Measurements from ENCODE around the gene ROR2. TPM values are rescaled to one million over a fixed set of nuclear protein-coding genes. Genes with fewer than 3 reads are reported as not detected.

The ROR2 gene
- total RNA-seq, 1 experiment from 2014 or later: 0.68 TPM

DNA sequence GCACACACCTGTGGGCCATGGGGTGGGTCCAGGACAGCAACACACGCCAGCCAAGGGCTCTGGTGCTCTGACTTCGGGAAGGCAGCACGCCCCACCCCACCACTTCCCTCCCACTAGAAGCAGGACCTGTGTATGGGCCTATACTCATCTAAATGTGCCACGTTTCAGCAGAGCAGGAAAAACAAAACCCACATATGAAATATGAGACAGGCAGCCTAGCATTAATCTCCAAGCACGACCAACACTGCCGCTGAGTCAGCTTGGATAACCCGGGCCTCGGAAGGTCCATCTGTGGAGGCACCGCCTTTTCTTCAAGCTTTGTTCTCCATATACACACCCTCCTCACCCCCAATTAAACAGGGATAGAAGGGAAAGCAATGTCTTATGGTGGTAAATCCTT is 203.1 kb downstream of the ROR2 start:
- Histone ChIP-seq H3K4me1 (no peaks in the 10 kb centered on the region), H3K4me3 (ENCODE audit: low read depth, low read length) (no peak overlapping the region), H3K9me3 (no peaks in the 10 kb centered on the region), H3K36me3 (ENCODE audit: control insufficient read depth, insufficient read depth, low read length) (no peaks in the 10 kb centered on the region), H3K27me3 (replicated peaks; ENCODE audit: control insufficient read depth, insufficient read depth, low read length) (no peaks in the 10 kb centered on the region)
- H3K27me3 Mint-ChIP-seq (ENCODE audit: insufficient read depth, unreplicated experiment): no peaks in the 10 kb centered on the region
- TF ChIP-seq, protein P1, sequence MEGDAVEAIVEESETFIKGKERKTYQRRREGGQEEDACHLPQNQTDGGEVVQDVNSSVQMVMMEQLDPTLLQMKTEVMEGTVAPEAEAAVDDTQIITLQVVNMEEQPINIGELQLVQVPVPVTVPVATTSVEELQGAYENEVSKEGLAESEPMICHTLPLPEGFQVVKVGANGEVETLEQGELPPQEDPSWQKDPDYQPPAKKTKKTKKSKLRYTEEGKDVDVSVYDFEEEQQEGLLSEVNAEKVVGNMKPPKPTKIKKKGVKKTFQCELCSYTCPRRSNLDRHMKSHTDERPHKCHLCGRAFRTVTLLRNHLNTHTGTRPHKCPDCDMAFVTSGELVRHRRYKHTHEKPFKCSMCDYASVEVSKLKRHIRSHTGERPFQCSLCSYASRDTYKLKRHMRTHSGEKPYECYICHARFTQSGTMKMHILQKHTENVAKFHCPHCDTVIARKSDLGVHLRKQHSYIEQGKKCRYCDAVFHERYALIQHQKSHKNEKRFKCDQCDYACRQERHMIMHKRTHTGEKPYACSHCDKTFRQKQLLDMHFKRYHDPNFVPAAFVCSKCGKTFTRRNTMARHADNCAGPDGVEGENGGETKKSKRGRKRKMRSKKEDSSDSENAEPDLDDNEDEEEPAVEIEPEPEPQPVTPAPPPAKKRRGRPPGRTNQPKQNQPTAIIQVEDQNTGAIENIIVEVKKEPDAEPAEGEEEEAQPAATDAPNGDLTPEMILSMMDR (IDR thresholded peaks at IDR 0.05; ENCODE audit: insufficient read depth in 1 of 2, low read depth in 1 of 2, low read length in 1 of 2, severe bottlenecking in 1 of 2, unreplicated experiment in 1 of 2): no peak
- intact Hi-C loops (cut with micrococcal nuclease; ENCODE audit: unreplicated experiment): no loop called here
- no peaks in the 10 kb centered on the region for H3K4me1 Mint-ChIP-seq (ENCODE audit: low read depth, unreplicated experiment)
- no peak overlapping the region for H3K27ac Mint-ChIP-seq (ENCODE audit: unreplicated experiment)
- H3K9me3 Mint-ChIP-seq (ENCODE audit: unreplicated experiment): no peaks in the 10 kb centered on the region
- CTCF ChIA-PET: no interaction called here
- no peaks in the 10 kb centered on the region for H3K36me3 Mint-ChIP-seq (ENCODE audit: insufficient read depth, unreplicated experiment)
- POLR2A ChIA-PET: no interaction called here
- DNase-seq: no peak
- no TSS peak for BruUV-seq (replicated peaks)
- H3K4me3 Mint-ChIP-seq (ENCODE audit: unreplicated experiment): no peak overlapping the region

- Mint-ChIP-seq H3K9me3 (ENCODE audit: unreplicated experiment) (no peaks in the 10 kb centered on the region), H3K36me3 (ENCODE audit: insufficient read depth, unreplicated experiment) (no peaks in the 10 kb centered on the region), H3K4me3 (ENCODE audit: unreplicated experiment) (no peak overlapping the region), H3K27ac (ENCODE audit: unreplicated experiment) (no peak overlapping the region), H3K4me1 (ENCODE audit: low read depth, unreplicated experiment) (no peaks in the 10 kb centered on the region), H3K27me3 (ENCODE audit: insufficient read depth, unreplicated experiment) (no peaks in the 10 kb centered on the region)
- H3K9me3 ChIP-seq: no peaks in the 10 kb centered on the region
- TF ChIP-seq, protein P1 (IDR thresholded peaks at IDR 0.05; ENCODE audit: insufficient read depth in 1 of 2, low read depth in 1 of 2, low read length in 1 of 2, severe bottlenecking in 1 of 2, unreplicated experiment in 1 of 2): no peak
- DNase-seq: no peak
- no peaks in the 10 kb centered on the region for H3K27me3 ChIP-seq (replicated peaks; ENCODE audit: control insufficient read depth, insufficient read depth, low read length)
- H3K4me3 ChIP-seq (ENCODE audit: low read depth, low read length): no peak overlapping the region
- ChIA-PET POLR2A (no interaction called here), CTCF (no interaction called here)
- BruUV-seq (replicated peaks): no TSS peak
- intact Hi-C loops (cut with micrococcal nuclease; ENCODE audit: unreplicated experiment): no loop called here
- H3K4me1 ChIP-seq: no peaks in the 10 kb centered on the region
- H3K36me3 ChIP-seq (ENCODE audit: control insufficient read depth, insufficient read depth, low read length): no peaks in the 10 kb centered on the region
Observed at GRCh38 chr9:91746357-91746756, 203.7 kb downstream of the ROR2 start.

DNA sequence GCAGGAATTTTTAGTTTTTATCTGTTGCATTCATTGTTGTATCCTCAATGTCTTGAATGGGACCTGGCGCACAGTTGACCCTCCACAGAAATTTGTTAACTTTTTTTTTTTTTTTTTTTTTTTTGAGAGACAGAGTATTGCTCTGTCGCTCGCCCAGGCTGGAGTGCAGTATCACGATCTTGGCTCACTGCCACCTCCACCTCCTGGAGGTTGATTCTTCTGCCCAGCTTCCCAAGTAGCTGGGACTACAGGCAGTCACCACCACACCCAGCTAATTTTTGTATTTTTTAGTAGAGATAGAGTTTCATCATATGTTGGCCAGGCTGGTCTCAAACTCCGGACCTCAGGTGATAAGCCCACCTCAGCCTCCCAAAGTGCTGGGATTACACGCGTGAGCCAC is 205.9 kb downstream of the ROR2 start:
- TF ChIP-seq, protein P1 (IDR thresholded peaks at IDR 0.05; ENCODE audit: insufficient read depth in 1 of 2, low read depth in 1 of 2, low read length in 1 of 2, severe bottlenecking in 1 of 2, unreplicated experiment in 1 of 2): no peak
- Mint-ChIP-seq H3K9me3 (ENCODE audit: unreplicated experiment) (no peaks in the 10 kb centered on the region), H3K36me3 (ENCODE audit: insufficient read depth, unreplicated experiment) (no peaks in the 10 kb centered on the region), H3K4me1 (ENCODE audit: low read depth, unreplicated experiment) (no peaks in the 10 kb centered on the region), H3K4me3 (ENCODE audit: unreplicated experiment) (no peak overlapping the region), H3K27me3 (ENCODE audit: insufficient read depth, unreplicated experiment) (no peaks in the 10 kb centered on the region), H3K27ac (ENCODE audit: unreplicated experiment) (no peak overlapping the region)
- intact Hi-C loops (cut with micrococcal nuclease; ENCODE audit: unreplicated experiment): no loop called here
- DNase-seq: no peak
- POLR2A ChIA-PET: no interaction called here
- no peaks in the 10 kb centered on the region for H3K4me1 ChIP-seq
- BruUV-seq (replicated peaks): no TSS peak
- CTCF ChIA-PET: no interaction called here
- H3K36me3 ChIP-seq (ENCODE audit: control insufficient read depth, insufficient read depth, low read length): no peaks in the 10 kb centered on the region
- no peak overlapping the region for H3K4me3 ChIP-seq (ENCODE audit: low read depth, low read length)
- H3K27me3 ChIP-seq (replicated peaks; ENCODE audit: control insufficient read depth, insufficient read depth, low read length): no peaks in the 10 kb centered on the region
- H3K9me3 ChIP-seq: no peaks in the 10 kb centered on the region
